ENCODE measurements around the gene PDE9A. TPM values are rescaled to one million over a fixed set of nuclear protein-coding genes. Genes with fewer than 3 reads are reported as not detected.

PDE9A gene
- total and polyA plus RNA-seq, 5 donors from 2014 or later: 1.4 to 7.3 (median 2.6) TPM

GRCh38 chr21:42744520-42745445 is 91.4 kb downstream of the PDE9A start:
- Mint-ChIP-seq H3K9me3 (peaks cover 0 to 2% (median 0%) of the 10 kb centered on the region in 7 donors), H3K27me3 (no peaks in the 10 kb centered on the region), H3K36me3 (peaks cover 13% of the 10 kb centered on the region), H3K27ac (peak overlapping the region in 2 of 3 donors; percentile 90 to 91), H3K4me3 (peak overlapping the region in 2 of 4 donors; percentile 47 to 68), H3K4me1 (peaks cover 7 to 43% (median 21%) of the 10 kb centered on the region in 4 donors)
- Histone ChIP-seq H3K4me1 (ENCODE audit: control insufficient read depth, insufficient read depth, low read length, poor library complexity, severe bottlenecking) (peaks cover 30% of the 10 kb centered on the region), H3K9me3 (ENCODE audit: control insufficient read depth in 2 of 2, low read length in 2 of 2) (peaks cover 0 to 4% of the 10 kb centered on the region in 2 experiments), H3K27me3 (ENCODE audit: control insufficient read depth, insufficient read depth, low read length) (no peaks in the 10 kb centered on the region), H3K36me3 (ENCODE audit: control insufficient read depth, insufficient read depth, low read length) (no peaks in the 10 kb centered on the region), H3K27ac (ENCODE audit: insufficient read depth, low read length, poor library complexity, severe bottlenecking) (no peak overlapping the region), H3K4me3 (ENCODE audit: low read depth, low read length) (no peak overlapping the region)
- no peak for DNase-seq
- ATAC-seq (ENCODE audit: low read depth in 2 of 2): no peak

DNA sequence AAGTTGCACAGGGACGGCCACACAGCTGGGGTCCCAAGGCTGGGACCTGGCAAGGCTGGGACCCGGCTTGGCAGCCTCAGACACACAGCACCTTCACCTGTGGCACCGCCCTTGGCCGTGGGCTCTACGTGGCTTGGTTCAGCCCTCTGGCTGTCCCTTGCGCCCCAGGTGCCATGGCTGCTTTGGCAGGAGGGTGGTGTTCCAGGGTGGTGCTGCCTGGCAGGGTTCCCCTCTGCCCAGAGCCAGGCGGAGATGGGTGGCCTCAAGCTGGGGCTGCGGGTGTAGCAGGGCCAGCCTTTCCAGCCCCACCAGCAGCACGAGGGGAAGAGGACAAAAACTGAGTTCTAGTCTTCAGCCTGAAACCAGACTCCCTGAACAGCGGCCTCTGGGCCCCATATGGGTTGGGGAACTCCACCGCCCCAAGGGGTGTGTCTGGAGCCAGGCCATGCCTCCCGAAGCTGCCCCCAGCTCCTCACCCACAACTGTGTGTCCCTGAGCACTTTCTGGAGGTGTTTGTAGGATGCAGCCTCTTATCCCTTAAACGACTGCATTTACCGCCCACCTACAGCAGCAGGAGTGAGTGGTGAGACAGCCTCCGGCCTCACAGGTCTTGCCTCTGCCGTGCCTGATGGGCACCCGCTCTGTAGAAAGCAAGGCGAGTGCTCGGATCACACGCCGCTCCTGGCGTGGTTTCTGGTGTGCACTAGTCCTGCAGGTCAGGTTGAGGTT is 92.3 kb downstream of the PDE9A start:
- ATAC-seq (ENCODE audit: low read depth in 2 of 2): peak in 1 of 2 donors; percentile 35
- no peak overlapping the region for H3K4me3 ChIP-seq (ENCODE audit: low read depth, low read length)

DNA sequence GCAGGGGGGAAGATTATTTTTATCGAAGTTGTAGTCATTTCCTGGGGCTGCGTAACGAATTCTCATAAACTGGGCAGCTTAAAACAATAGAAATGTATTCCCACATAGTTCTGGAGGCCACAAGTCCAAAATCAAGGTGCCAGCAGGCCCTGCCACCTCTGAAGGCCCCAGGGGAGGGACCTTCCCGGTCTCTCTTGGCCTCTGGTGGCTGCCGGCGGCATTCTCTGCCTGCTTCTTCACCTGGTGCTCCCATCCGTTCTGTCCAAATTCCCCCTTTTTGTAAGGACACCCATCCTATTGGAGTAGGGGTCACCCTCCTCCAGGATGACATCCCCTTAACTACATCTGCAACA is 92.8 kb downstream of the PDE9A start:
- peaks cover 30% of the 10 kb centered on the region for H3K4me1 ChIP-seq (ENCODE audit: control insufficient read depth, insufficient read depth, low read length, poor library complexity, severe bottlenecking)
- peak overlapping the region in 3 of 4 donors; percentile 82 to 85 (median 82) for H3K4me3 Mint-ChIP-seq
- DNase-seq: peak in 2 of 3 donors; percentile 15 to 44
- H3K27me3 Mint-ChIP-seq: no peaks in the 10 kb centered on the region
- peak overlapping the region; percentile 99 for H3K27ac Mint-ChIP-seq
- H3K27ac ChIP-seq (ENCODE audit: insufficient read depth, low read length, poor library complexity, severe bottlenecking): peak overlapping the region; percentile 77
- peaks cover 0 to 2% (median 0%) of the 10 kb centered on the region in 7 donors for H3K9me3 Mint-ChIP-seq
- no peaks in the 10 kb centered on the region for H3K27me3 ChIP-seq (ENCODE audit: control insufficient read depth, insufficient read depth, low read length)
- H3K36me3 Mint-ChIP-seq: peaks cover 9% of the 10 kb centered on the region
- ATAC-seq (ENCODE audit: low read depth in 2 of 2): no peak
- no peaks in the 10 kb centered on the region for H3K36me3 ChIP-seq (ENCODE audit: control insufficient read depth, insufficient read depth, low read length)
- H3K4me3 ChIP-seq (ENCODE audit: low read depth, low read length): peak overlapping the region; percentile 53
- H3K9me3 ChIP-seq (ENCODE audit: control insufficient read depth in 2 of 2, low read length in 2 of 2): peaks cover 0 to 4% of the 10 kb centered on the region in 2 experiments
- H3K4me1 Mint-ChIP-seq: peaks cover 7 to 40% (median 20%) of the 10 kb centered on the region in 4 donors

More for the DNA sequence above, 92.3 kb downstream of the PDE9A start:
- Histone ChIP-seq H3K36me3 (ENCODE audit: control insufficient read depth, insufficient read depth, low read length) (no peaks in the 10 kb centered on the region), H3K9me3 (ENCODE audit: control insufficient read depth in 2 of 2, low read length in 2 of 2) (peaks cover 0 to 4% of the 10 kb centered on the region in 2 experiments), H3K4me1 (ENCODE audit: control insufficient read depth, insufficient read depth, low read length, poor library complexity, severe bottlenecking) (peaks cover 30% of the 10 kb centered on the region), H3K27me3 (ENCODE audit: control insufficient read depth, insufficient read depth, low read length) (no peaks in the 10 kb centered on the region), H3K27ac (ENCODE audit: insufficient read depth, low read length, poor library complexity, severe bottlenecking) (peak overlapping the region; percentile 77)
- Mint-ChIP-seq H3K27ac (peak overlapping the region; percentile 99), H3K4me3 (peak overlapping the region in 3 of 4 donors; percentile 82 to 85 (median 82)), H3K36me3 (peaks cover 9% of the 10 kb centered on the region), H3K27me3 (no peaks in the 10 kb centered on the region), H3K9me3 (peaks cover 0 to 2% (median 0%) of the 10 kb centered on the region in 7 donors), H3K4me1 (peaks cover 7 to 40% (median 20%) of the 10 kb centered on the region in 4 donors)
- DNase-seq: no peak

DNA sequence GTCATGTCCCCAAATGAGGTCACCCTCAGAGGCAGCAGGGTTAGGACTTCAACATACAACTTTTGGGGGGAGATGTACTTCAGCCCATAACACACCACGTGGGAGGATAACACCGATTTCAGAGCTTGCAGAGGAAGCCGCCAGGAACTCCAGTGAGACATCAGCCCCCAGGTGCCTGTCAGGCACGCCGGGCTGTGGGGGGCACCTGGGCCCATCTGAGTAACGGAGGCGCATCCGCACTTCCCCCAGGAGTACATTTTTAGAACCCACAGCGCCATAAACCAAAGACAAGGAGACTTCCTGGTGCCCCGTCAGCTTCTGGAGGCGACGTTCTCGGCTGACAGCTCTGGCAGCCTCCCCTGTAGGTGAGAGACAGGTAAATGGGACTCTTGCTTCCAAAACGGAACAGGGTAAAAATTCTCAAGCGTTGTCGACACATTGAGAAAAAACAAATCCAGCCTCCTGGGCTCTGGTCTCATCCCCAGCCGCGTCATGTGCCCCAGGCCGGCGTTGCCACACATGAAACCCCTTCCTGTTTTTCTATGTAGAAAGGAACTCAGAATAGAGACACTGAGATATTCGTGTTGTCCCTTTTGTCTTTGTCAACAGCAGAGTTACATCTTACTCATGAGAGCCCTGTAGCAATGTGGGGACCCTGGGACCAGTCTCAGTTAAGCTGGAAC is 93.3 kb downstream of the PDE9A start:
- peaks cover 7 to 40% (median 20%) of the 10 kb centered on the region in 4 donors for H3K4me1 Mint-ChIP-seq
- H3K4me3 Mint-ChIP-seq: peak overlapping the region; percentile 10 to 85 (median 82)
- Histone ChIP-seq H3K4me3 (ENCODE audit: low read depth, low read length) (peak overlapping the region; percentile 53), H3K27me3 (ENCODE audit: control insufficient read depth, insufficient read depth, low read length) (no peaks in the 10 kb centered on the region), H3K27ac (ENCODE audit: insufficient read depth, low read length, poor library complexity, severe bottlenecking) (peak overlapping the region; percentile 77), H3K4me1 (ENCODE audit: control insufficient read depth, insufficient read depth, low read length, poor library complexity, severe bottlenecking) (peaks cover 30% of the 10 kb centered on the region), H3K36me3 (ENCODE audit: control insufficient read depth, insufficient read depth, low read length) (no peaks in the 10 kb centered on the region), H3K9me3 (ENCODE audit: control insufficient read depth in 2 of 2, low read length in 2 of 2) (peaks cover 0 to 4% of the 10 kb centered on the region in 2 experiments)
- DNase-seq (peak in 2 of 3 donors; percentile 72 to 87), ATAC-seq (ENCODE audit: low read depth in 2 of 2) (peak; percentile 78 to 80)
- peaks cover 9% of the 10 kb centered on the region for H3K36me3 Mint-ChIP-seq
- H3K27ac Mint-ChIP-seq: peak overlapping the region; percentile 99
- H3K27me3 Mint-ChIP-seq: no peaks in the 10 kb centered on the region
- peaks cover 0 to 2% (median 0%) of the 10 kb centered on the region in 7 donors for H3K9me3 Mint-ChIP-seq

GRCh38 chr21:42747276-42747701 is 93.9 kb downstream of the PDE9A start:
- Histone ChIP-seq H3K27me3 (ENCODE audit: control insufficient read depth, insufficient read depth, low read length) (no peaks in the 10 kb centered on the region), H3K9me3 (ENCODE audit: control insufficient read depth in 2 of 2, low read length in 2 of 2) (peaks cover 0 to 4% of the 10 kb centered on the region in 2 experiments), H3K4me1 (ENCODE audit: control insufficient read depth, insufficient read depth, low read length, poor library complexity, severe bottlenecking) (peaks cover 30% of the 10 kb centered on the region), H3K36me3 (ENCODE audit: control insufficient read depth, insufficient read depth, low read length) (no peaks in the 10 kb centered on the region), H3K4me3 (ENCODE audit: low read depth, low read length) (peak overlapping the region; percentile 53), H3K27ac (ENCODE audit: insufficient read depth, low read length, poor library complexity, severe bottlenecking) (peak overlapping the region; percentile 77)
- H3K4me3 Mint-ChIP-seq: peak overlapping the region; percentile 10 to 85 (median 82)
- H3K36me3 Mint-ChIP-seq: peaks cover 9% of the 10 kb centered on the region
- no peaks in the 10 kb centered on the region for H3K27me3 Mint-ChIP-seq
- no peak for ATAC-seq (ENCODE audit: low read depth in 2 of 2)
- H3K4me1 Mint-ChIP-seq: peaks cover 7 to 38% (median 20%) of the 10 kb centered on the region in 4 donors
- H3K9me3 Mint-ChIP-seq: peaks cover 0 to 2% (median 0%) of the 10 kb centered on the region in 7 donors
- peak overlapping the region; percentile 99 for H3K27ac Mint-ChIP-seq
- no peak for DNase-seq

GRCh38 chr21:42747746-42748351 is 94.4 kb downstream of the PDE9A start:
- no peak for DNase-seq
- Mint-ChIP-seq H3K27ac (peak overlapping the region; percentile 99), H3K36me3 (peaks cover 9% of the 10 kb centered on the region), H3K4me3 (peak overlapping the region in 3 of 4 donors; percentile 48 to 53 (median 51)), H3K27me3 (no peaks in the 10 kb centered on the region), H3K4me1 (peaks cover 7 to 38% (median 22%) of the 10 kb centered on the region in 4 donors), H3K9me3 (peaks cover 0 to 2% (median 0%) of the 10 kb centered on the region in 7 donors)
- Histone ChIP-seq H3K4me3 (ENCODE audit: low read depth, low read length) (no peak overlapping the region), H3K36me3 (ENCODE audit: control insufficient read depth, insufficient read depth, low read length) (no peaks in the 10 kb centered on the region), H3K27me3 (ENCODE audit: control insufficient read depth, insufficient read depth, low read length) (no peaks in the 10 kb centered on the region), H3K4me1 (ENCODE audit: control insufficient read depth, insufficient read depth, low read length, poor library complexity, severe bottlenecking) (peaks cover 30% of the 10 kb centered on the region), H3K27ac (ENCODE audit: insufficient read depth, low read length, poor library complexity, severe bottlenecking) (peak overlapping the region; percentile 77), H3K9me3 (ENCODE audit: control insufficient read depth in 2 of 2, low read length in 2 of 2) (peaks cover 0 to 4% of the 10 kb centered on the region in 2 experiments)
- ATAC-seq (ENCODE audit: low read depth in 2 of 2): no peak
